Measurements from ENCODE around the gene PALLD.

DNA sequence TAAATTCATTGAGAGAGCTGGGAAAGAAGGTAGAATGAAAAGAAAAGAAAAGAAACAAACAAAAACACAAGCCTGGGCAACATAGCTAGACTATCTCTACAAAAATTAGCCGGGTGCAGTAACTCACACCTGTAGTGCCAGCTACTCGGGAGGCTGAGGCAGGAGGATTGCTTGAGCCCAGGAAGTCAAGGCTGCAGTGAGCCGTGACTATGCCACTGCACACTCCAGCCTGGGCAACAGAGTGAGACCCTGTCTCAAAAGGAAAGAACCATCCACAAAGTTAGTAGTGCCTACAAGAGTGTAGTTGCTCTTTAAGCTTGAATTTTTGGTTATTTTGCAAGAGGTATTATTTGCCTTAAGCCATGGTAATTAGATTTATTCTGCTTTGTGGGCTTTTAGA is 355.5 kb downstream of the PALLD start:
- TF ChIP-seq, protein P1, sequence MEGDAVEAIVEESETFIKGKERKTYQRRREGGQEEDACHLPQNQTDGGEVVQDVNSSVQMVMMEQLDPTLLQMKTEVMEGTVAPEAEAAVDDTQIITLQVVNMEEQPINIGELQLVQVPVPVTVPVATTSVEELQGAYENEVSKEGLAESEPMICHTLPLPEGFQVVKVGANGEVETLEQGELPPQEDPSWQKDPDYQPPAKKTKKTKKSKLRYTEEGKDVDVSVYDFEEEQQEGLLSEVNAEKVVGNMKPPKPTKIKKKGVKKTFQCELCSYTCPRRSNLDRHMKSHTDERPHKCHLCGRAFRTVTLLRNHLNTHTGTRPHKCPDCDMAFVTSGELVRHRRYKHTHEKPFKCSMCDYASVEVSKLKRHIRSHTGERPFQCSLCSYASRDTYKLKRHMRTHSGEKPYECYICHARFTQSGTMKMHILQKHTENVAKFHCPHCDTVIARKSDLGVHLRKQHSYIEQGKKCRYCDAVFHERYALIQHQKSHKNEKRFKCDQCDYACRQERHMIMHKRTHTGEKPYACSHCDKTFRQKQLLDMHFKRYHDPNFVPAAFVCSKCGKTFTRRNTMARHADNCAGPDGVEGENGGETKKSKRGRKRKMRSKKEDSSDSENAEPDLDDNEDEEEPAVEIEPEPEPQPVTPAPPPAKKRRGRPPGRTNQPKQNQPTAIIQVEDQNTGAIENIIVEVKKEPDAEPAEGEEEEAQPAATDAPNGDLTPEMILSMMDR (IDR thresholded peaks at IDR 0.05; ENCODE audit: low read length): no peak
- TF ChIP-seq EZH2 (IDR thresholded peaks at IDR 0.05; ENCODE audit: borderline replicate concordance, low read length): no peak
